Tongue (tissue), 2 donors: ENCODE results near the gene C19orf12. TPM values are rescaled to one million over a fixed set of nuclear protein-coding genes. Genes with fewer than 3 reads are reported as not detected.
"Not testable (repeated sequence)": the region's sequence is repeated elsewhere in the genome, so short reads cannot be mapped to it uniquely, and the experiment has no call there.

Source experiments
- DNase-seq: peaks from one replicate; pipeline ENCODE4 v3.0.0-alpha.2; 2015
- total RNA-seq: library from RNA; depleted of rRNA; stranded (reverse); fragments of >200 nt; gene quantifications from one replicate; pipeline ENCODE4 v1.2.3, GENCODE V29; 2014

Gene C19orf12
- total RNA-seq, 1 donor from 2014 or later: 31.9 TPM

GRCh38 chr19:29675120-29675649, 39.9 kb downstream of the C19orf12 start:
- DNase-seq: no peak

- no peak for DNase-seq
Measured at GRCh38 chr19:29674374-29675119, 40.5 kb downstream of the C19orf12 start.

- DNase-seq: no peak
Measured at GRCh38 chr19:29673451-29674371, 41.4 kb downstream of the C19orf12 start.

GRCh38 chr19:29672933-29673336, 42.1 kb downstream of the C19orf12 start:
- DNase-seq: no peak

GRCh38 chr19:29672319-29672932, 42.6 kb downstream of the C19orf12 start:
- no peak for DNase-seq

- DNase-seq: peak; percentile 58
Measured at GRCh38 chr19:29671393-29672160, 43.5 kb downstream of the C19orf12 start.

GRCh38 chr19:29671026-29671392, 44.1 kb downstream of the C19orf12 start:
- DNase-seq: not testable (repeated sequence)

GRCh38 chr19:29670255-29670654, 44.8 kb downstream of the C19orf12 start:
- no peak for DNase-seq

GRCh38 chr19:29668746-29669609, 46.1 kb downstream of the C19orf12 start:
- no peak for DNase-seq

GRCh38 chr19:29667901-29668341, 47.1 kb downstream of the C19orf12 start:
- no peak for DNase-seq

GRCh38 chr19:29667387-29667783, 47.7 kb downstream of the C19orf12 start:
- DNase-seq: no peak

GRCh38 chr19:29666578-29667386, 48.3 kb downstream of the C19orf12 start:
- DNase-seq: peak; percentile 83

GRCh38 chr19:29665826-29666577, 49.1 kb downstream of the C19orf12 start:
- no peak for DNase-seq

GRCh38 chr19:29665215-29665825, 49.7 kb downstream of the C19orf12 start, which contains the start of gene PLEKHF1:
Gene PLEKHF1, plus strand, starts transcription at chr19:29665461. Its CDS starts 8,379 bp downstream, at chr19:29673840.
- DNase-seq: peak; percentile 90

- DNase-seq: no peak
Measured at GRCh38 chr19:29664753-29665214, 50.3 kb downstream of the C19orf12 start.

- no peak for DNase-seq
Measured at GRCh38 chr19:29663861-29664752, 51.0 kb downstream of the C19orf12 start.
